Retinal pigment epithelial cell (primary cell): Measurements from ENCODE around the gene WWOX.

Experiments used
- DNase-seq: peaks from one replicate; pipeline ENCODE4 v3.0.0-alpha.2; 2010; ENCODE audit warnings: low read depth
- H3K4me3 ChIP-seq: 2 replicates; pipeline ENCODE4 v1.5.1; 2011; ENCODE audit warnings: mild to moderate bottlenecking, low read length, control low read depth, moderate library complexity
- TF ChIP-seq, protein P1 (sequence below): conservative IDR thresholded peaks from 2 replicates; pipeline ENCODE4 v1.5.1; 2011; ENCODE audit warnings: low read depth, low read length, control low read depth, inconsistent platforms

The WWOX gene

DNA sequence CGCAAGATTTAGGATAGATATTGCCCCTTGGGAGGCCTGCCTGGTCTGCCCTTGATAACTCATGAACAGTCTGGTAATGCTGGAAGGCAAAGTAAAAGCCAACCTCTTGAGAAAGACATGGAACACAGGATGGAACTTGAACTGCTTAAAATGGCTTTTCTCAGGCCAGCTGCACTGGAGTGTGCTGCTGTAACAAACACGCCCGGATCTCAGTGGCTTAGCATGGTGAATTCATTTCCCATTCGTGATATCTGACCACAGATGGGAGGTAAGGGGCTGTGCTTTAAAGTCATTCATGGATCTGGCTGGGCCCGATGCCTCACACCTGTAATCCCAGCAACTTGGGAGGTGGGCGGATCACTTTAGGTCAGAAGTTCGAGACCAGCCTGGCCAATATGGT lies 113.2 kb downstream of the WWOX start:
- TF ChIP-seq, protein P1, sequence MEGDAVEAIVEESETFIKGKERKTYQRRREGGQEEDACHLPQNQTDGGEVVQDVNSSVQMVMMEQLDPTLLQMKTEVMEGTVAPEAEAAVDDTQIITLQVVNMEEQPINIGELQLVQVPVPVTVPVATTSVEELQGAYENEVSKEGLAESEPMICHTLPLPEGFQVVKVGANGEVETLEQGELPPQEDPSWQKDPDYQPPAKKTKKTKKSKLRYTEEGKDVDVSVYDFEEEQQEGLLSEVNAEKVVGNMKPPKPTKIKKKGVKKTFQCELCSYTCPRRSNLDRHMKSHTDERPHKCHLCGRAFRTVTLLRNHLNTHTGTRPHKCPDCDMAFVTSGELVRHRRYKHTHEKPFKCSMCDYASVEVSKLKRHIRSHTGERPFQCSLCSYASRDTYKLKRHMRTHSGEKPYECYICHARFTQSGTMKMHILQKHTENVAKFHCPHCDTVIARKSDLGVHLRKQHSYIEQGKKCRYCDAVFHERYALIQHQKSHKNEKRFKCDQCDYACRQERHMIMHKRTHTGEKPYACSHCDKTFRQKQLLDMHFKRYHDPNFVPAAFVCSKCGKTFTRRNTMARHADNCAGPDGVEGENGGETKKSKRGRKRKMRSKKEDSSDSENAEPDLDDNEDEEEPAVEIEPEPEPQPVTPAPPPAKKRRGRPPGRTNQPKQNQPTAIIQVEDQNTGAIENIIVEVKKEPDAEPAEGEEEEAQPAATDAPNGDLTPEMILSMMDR: no peak
- DNase-seq: no peak
- H3K4me3 ChIP-seq: no peak overlapping the region

DNA sequence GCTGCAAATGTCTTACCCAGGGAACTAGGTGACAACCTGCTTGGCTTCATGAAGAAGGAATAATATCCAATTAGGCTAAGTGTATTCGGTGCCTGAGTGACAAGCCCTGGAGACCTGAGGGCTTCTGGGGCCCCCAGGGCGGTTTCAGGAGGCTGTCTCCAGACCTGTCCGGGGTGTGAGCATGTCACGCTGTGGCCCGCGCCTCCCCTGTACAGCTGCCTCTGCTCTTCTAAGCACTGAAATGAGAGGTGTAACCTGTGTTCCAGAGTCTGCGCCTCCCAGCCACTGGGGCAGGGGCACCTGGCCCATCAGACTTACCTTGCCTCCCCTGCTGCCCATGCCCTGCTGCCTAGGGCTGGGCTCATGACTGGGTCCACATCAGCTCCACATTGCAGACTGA lies 114.3 kb downstream of the WWOX start:
- H3K4me3 ChIP-seq: no peak overlapping the region
- TF ChIP-seq, protein P1: no peak
- DNase-seq: no peak

DNA sequence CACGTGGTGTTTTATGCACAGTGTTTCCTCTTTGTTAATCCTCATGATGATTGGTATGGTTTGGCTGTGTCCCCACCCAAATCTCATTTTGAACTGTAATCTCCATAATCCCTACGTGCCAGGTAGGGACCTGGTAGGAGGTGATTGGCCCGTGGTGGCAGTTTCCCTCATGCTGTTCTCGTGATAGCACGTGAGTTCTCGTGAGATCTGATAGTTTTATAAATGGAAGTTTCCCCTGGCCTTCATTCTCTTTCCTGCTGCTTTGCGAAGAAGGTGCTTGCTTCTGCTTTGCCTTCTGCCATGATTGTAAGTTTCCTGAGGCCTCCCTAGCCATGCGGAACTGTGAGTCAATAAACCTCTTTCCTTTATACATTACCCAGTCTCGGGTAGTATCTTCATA lies 115.8 kb downstream of the WWOX start:
- no peak for DNase-seq
- TF ChIP-seq, protein P1: no peak
- H3K4me3 ChIP-seq: no peak overlapping the region

DNA sequence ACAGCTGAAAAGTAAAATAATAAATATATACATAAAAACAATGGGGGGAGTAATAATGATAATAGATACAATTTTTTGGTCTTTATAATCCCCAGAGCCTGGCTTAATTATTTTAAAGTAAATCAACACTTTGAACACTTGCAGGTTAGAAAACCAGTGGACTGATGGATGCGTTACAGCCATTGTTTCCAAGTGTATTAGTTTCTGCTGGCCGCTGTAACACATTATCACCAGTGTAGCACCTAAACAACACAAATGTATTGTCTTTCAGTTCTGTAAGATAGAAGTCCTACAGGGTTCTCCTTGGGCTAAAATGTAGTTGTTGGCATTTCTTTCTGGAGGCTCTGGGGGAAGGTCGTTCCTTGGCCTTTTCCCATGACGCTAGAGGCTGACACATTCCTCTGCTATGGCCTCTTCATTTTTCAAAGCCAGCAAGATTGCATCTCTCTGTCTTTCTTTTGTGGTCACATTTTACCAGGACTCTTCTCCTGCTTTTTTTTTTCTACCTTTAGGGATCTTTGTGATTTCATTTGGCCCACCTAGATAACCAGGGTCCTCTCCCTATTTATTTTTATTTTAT lies 116.8 kb downstream of the WWOX start:
- TF ChIP-seq, protein P1: no peak
- H3K4me3 ChIP-seq: no peak overlapping the region
- DNase-seq: no peak

DNA sequence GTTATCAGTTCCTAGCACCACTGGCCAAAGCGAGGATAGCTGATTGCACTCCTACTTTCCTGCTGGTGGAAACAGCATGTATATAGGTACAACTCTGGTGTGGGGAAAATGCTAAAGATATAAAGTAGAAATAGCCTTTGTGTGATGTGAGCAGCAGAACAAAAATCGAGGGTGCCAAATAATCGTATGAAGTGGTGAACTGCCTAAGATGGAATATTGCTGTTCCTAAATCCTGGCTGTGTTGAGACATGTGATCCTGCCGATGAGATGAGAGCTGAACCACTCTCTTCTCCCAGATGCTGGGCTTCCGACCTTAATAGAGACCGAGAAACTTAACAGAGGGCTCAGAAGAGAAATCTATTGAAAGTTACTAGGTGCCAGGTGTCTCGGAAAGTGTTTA lies 117.8 kb downstream of the WWOX start:
- TF ChIP-seq, protein P1: no peak
- no peak overlapping the region for H3K4me3 ChIP-seq
- no peak for DNase-seq

DNA sequence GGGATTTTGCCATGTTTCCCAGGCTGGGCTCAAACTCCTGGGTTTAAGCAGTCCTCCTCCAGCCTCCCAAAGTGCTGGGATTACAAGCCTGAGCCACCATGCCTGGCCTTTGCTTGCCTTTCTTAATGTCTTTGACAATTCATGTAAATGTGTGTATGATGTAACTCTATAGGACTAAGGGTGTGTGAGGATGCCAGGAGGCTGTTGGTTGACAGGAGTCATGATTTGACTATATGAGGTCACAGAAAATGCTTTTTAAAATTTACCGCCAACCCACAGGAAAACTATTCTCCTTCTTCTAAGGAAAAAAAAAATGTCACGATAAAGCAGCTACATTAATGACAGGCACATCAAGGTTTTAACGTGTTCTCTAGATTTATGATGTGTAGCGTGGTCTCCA lies 118.8 kb downstream of the WWOX start:
- TF ChIP-seq, protein P1: no peak
- H3K4me3 ChIP-seq: no peak overlapping the region
- DNase-seq: no peak

DNA sequence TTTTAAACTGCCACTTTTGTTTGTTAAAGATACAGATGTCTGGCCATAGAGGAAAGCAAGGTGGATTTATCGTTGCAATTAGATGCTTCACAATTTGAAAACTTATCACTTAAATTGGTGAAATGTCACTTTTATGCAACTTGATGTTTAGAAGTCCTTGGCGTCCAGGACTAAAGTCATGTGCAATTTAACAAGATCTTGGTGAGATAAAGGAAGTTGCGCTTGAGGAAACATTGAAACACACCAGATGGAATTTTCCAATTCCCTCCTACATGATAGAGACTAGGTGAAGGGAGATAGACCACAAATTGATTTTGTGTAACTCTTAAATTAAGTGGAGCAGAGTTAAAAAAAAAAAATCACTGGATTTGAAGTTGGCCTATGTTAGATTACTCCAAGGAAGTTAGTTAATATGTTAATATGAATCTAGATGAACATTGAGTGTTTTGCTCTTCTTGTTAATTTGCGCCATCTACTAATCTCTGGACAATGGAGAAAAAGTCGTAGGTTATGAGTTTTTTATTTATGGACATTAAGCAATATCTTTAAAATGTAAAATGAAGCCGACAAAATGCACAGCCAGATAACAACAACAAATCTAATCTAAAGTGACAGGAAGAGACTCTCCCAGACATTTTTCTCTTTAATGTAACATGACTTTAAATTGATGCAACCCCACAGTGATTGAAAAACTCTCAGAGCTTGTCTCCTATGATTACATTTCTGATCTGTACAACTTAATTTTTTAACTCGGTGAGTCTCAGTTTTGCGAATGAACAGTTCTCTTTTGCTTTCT lies 119.6 kb downstream of the WWOX start:
- TF ChIP-seq, protein P1: no peak
- H3K4me3 ChIP-seq: no peak overlapping the region
- DNase-seq: no peak
